GM12873 (cell line): Measurements from ENCODE around the gene KYNU.
A peak's percentile ranks its signal among the peaks of the same experiment; 100 is the strongest.

Experiments
- TF ChIP-seq, protein P1 (sequence below): IDR thresholded peaks from 2 replicates; pipeline ENCODE4 v1.5.1; 2012; ENCODE audit warnings: low read depth, mild to moderate bottlenecking, moderate library complexity, low read length, control low read depth; ENCODE audit not compliant: insufficient read depth; ENCODE audit errors: missing control alignments

KYNU gene

DNA sequence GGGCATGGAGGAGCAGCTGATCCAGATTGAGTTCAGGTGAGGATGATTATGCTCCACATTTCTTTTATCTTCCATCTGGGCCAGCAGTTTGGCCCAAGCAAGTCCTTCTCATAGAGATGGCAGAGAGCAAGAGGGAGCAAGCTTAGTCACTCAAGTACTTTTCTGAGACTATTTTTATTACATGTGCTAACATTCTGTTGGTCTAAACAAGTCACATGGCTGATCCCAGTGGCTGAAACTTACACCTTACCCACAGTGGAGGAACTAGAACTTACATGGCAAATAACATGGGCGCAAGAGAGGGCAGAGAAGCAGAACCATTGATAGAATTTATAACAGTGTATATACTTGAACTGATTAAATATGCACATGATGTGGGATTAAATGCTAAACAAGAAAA lies 105.7 kb downstream of the KYNU start:
- TF ChIP-seq, protein P1, sequence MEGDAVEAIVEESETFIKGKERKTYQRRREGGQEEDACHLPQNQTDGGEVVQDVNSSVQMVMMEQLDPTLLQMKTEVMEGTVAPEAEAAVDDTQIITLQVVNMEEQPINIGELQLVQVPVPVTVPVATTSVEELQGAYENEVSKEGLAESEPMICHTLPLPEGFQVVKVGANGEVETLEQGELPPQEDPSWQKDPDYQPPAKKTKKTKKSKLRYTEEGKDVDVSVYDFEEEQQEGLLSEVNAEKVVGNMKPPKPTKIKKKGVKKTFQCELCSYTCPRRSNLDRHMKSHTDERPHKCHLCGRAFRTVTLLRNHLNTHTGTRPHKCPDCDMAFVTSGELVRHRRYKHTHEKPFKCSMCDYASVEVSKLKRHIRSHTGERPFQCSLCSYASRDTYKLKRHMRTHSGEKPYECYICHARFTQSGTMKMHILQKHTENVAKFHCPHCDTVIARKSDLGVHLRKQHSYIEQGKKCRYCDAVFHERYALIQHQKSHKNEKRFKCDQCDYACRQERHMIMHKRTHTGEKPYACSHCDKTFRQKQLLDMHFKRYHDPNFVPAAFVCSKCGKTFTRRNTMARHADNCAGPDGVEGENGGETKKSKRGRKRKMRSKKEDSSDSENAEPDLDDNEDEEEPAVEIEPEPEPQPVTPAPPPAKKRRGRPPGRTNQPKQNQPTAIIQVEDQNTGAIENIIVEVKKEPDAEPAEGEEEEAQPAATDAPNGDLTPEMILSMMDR, result no peak

DNA sequence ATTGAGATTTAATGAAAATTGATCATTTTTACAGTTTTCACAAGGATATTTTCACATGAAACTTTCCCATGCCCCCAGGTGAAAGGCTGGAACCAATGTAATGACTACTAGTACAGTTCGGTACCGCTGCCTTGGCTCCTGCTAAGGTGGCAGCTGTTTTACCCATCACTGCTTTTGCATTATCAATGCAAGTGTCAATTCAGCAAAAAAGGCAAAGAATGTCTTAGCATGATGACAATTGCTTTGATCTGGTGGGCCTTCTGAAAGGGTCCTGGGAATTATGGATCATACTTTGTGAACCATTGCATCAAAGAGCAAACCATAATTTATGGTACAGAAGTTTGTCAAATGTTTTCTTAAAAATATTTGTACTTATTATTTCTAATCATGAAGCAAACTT lies 107.2 kb downstream of the KYNU start:
- TF ChIP-seq, protein P1, result no peak

DNA sequence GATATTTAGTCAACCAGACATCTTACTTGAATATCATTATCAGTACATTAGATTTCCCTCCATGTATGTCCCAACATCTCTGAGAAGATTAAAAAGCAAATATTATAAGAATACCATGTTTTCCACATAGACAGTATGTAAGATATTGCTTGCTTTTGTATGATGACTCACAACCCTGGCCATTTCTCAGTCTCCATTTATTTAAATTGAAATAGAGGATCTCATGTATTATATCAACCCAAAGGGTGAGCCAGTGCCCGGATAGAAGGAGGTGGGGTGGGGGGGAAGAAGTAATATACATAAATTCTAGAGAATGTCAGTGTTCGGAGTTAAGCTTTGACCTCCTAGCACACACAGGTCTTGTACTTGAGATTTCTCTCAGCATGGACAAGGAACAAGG lies 109.6 kb downstream of the KYNU start:
- TF ChIP-seq, protein P1, result no peak

DNA sequence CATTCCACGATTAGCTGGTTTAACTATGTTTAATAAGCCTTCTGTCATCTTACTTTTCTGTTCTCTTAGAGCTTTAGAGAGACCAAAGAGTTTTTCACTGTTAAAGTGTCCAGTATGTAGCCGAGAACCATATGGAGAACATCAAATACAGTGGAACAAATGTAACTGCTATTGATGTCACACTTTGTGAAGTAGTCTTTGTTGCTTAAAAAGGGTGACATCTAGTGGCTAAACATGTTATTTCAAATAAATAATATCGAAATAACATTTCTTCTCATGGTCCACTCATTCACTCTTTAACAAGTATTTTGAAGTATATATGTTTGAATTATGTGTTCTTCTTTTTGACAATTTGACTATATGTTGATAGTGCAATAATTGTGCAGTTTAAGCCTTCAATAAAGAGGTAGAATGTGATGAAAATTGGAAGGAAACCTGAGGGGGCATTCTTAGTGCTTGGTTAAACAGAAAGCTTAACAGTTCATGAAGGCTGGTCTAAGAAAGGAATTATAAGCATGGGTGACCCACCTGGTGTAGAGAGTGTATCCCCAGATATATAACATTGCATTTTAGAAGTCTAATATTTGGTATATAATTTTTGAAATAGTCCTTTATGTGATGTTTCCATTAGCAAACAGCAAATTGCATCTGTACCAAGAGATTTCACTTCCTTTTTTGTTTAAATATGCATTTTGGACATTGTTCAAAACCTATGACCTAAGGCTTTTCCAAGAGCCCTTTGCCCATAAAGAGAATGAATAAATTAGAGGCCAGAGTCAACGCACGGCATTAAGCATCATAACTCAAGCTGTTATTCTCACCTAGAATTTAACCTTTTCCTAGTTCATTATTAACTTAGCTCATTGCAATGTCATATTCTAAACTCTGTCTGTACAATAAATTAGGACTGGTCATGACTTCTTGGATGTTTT lies 112.1 kb downstream of the KYNU start:
- TF ChIP-seq, protein P1, result peak; percentile 49

DNA sequence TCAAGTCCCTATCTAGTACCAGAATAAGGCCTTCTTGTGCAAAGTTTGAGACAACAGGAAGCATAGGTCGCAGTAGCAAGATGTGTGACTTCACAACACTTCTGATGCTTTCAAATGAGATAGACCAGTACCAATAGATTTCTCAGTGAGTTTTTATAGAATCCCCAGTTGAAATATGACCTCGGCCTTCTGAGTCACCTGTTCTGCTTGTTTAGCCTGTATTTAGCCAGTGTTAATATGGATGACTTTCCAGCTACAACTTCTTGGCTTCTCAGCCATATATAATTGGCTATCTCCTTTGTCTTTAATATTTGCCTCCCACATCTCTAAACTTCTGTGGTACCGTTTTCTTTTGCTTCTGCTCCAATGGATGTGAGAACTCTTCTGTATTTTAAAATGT lies 113.8 kb downstream of the KYNU start:
- TF ChIP-seq, protein P1, result no peak

DNA sequence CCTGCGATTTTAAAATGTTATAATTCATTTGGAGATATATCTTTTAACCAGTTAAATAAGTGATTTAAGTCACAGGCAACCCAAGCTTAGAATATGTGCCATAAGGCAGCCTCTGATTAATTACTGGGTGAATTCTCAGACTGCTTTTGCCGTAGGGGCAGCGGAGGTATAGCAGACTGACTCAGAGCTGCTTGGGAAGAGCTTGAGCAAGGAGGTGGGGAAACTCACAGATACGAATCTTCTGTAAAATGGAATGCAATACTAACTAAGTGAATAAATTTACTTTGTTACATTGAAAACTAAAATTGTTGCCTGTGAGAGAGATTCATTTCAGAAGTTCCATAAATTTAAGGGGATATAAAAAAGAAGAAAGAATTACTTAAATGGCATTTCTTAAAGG lies 115.4 kb downstream of the KYNU start:
- TF ChIP-seq, protein P1, result no peak

DNA sequence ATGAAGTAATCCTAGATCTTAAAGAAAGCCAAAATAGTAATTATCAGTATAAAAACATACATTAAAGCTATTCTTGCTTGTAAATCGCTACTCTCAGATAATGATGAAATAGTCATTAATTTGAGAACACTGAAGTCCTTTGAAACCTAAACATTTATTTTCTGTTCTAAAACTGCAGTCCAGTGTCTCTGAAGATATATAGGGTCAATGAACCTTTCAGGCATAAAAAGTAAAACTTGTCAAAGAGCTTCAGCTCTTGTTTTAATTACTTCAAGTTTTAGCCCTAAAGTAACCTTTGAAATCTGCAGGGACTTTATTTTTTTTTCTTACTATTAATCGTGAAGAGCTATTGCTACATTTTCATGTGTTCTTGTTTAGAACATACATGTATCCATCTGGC lies 116.3 kb downstream of the KYNU start:
- TF ChIP-seq, protein P1, result no peak
